Ishikawa (cell line): Measurements from ENCODE around the gene IPO13.

Source experiments
- CREB1 ChIP-seq: IDR thresholded peaks from 2 replicates; pipeline ENCODE4 v1.6.1; 2012; ENCODE audit warnings: low read depth
- EP300 ChIP-seq: IDR thresholded peaks from 2 replicates; pipeline ENCODE4 v1.6.1; 2012; ENCODE audit warnings: borderline replicate concordance
- MAX ChIP-seq: IDR thresholded peaks from 2 replicates; pipeline ENCODE4 v1.6.1; 2012
- REST ChIP-seq: IDR thresholded peaks from 2 replicates; pipeline ENCODE4 v1.6.1; 2012; ENCODE audit warnings: low read depth, mild to moderate bottlenecking
- TAF1 ChIP-seq: IDR thresholded peaks from 2 replicates; pipeline ENCODE4 v1.6.1; 2012; ENCODE audit warnings: low read depth, mild to moderate bottlenecking
- TCF12 ChIP-seq: IDR thresholded peaks from 2 replicates; pipeline ENCODE4 v1.6.1; 2012; ENCODE audit warnings: low read depth
- TEAD4 ChIP-seq: IDR thresholded peaks from 2 replicates; pipeline ENCODE4 v1.6.1; 2012
- USF1 ChIP-seq: IDR thresholded peaks from 2 replicates; pipeline ENCODE4 v1.6.1; 2012

GRCh38 chr1:43902058-43902831 is 44.5 kb upstream of the IPO13 start:
- TF ChIP-seq EP300: no peak
- no peak for TF ChIP-seq CREB1
- no peak for TF ChIP-seq TCF12
- no peak for TF ChIP-seq TAF1
- TF ChIP-seq USF1: no peak
- no peak for TF ChIP-seq MAX
- no peak for TF ChIP-seq TEAD4
- TF ChIP-seq REST: no peak
